Cerebellar nuclear complex (tissue), 1 donor: ENCODE results near the gene PHRF1.

Source experiments
- DNase-seq, 2 experiments: peaks; one replicate each; lab custom pipeline; 2025; lab: John Stamatoyannopoulos, UW

PHRF1 gene

GRCh38 chr11:537622-538430, 38.4 kb upstream of the PHRF1 start:
- no peak for DNase-seq

- DNase-seq, result no peak
These were observed 37.7 kb upstream of the PHRF1 start for GRCh38 chr11:538431-539051.

- no peak for DNase-seq
These were observed 36.2 kb upstream of the PHRF1 start for GRCh38 chr11:539971-540481.

GRCh38 chr11:540583-541432, 35.5 kb upstream of the PHRF1 start:
- no peak for DNase-seq

GRCh38 chr11:541433-541885, 34.8 kb upstream of the PHRF1 start:
- DNase-seq, result no peak

- DNase-seq, result no peak
These were observed 31.5 kb upstream of the PHRF1 start for GRCh38 chr11:544817-545166.

GRCh38 chr11:545171-545570, 31.1 kb upstream of the PHRF1 start:
- no peak for DNase-seq

GRCh38 chr11:548700-549603, 27.3 kb upstream of the PHRF1 start:
- DNase-seq, result no peak

- no peak for DNase-seq
These were observed 26.1 kb upstream of the PHRF1 start for GRCh38 chr11:550021-550745.

GRCh38 chr11:550746-551085, 25.6 kb upstream of the PHRF1 start:
- DNase-seq, result no peak

GRCh38 chr11:551131-551530, 25.1 kb upstream of the PHRF1 start:
- no peak for DNase-seq

- no peak for DNase-seq
These were observed 24.7 kb upstream of the PHRF1 start for GRCh38 chr11:551596-551995.

- DNase-seq, result no peak
These were observed 22.9 kb upstream of the PHRF1 start for GRCh38 chr11:553083-553987.

- DNase-seq, result no peak
These were observed 22.3 kb upstream of the PHRF1 start for GRCh38 chr11:553988-554340.

GRCh38 chr11:554428-555226, 21.6 kb upstream of the PHRF1 start:
- no peak for DNase-seq

GRCh38 chr11:555227-555779, 21.0 kb upstream of the PHRF1 start:
- no peak for DNase-seq

GRCh38 chr11:555780-556661, 20.2 kb upstream of the PHRF1 start:
- DNase-seq, result no peak
